NCI-H2081 treated with DMSO at 0.1 percent for 48 hours (cell line): ENCODE data around the gene TRABD2B.

ENCODE experiments used
- DNase-seq: peaks from one replicate; lab custom pipeline; 2025; lab: John Stamatoyannopoulos, UW

TRABD2B gene

DNA sequence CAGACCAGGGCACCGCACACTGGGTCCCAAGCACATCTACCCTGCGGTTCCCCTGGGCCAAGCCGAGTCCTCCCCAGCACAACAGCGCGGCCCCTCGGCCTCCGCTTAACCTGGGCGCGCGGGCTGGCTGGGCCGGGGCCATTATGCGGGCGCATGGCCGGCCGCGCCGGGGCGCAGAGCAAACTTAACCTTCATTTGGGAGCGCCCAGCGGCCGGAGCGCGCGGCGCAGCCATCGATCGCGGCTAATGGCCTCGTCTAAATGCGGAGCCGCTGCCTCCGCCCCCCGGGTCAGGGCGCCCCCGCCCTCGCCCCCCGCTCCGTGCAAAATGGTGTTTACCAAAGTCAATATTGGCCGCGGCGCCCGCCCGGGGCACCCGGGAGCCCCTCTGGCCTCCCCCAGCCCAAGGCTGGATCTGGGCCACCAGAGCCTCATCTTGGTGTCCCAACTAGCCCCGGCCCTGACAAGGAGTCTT is 272.1 kb downstream of the TRABD2B start:
- no peak for DNase-seq

DNA sequence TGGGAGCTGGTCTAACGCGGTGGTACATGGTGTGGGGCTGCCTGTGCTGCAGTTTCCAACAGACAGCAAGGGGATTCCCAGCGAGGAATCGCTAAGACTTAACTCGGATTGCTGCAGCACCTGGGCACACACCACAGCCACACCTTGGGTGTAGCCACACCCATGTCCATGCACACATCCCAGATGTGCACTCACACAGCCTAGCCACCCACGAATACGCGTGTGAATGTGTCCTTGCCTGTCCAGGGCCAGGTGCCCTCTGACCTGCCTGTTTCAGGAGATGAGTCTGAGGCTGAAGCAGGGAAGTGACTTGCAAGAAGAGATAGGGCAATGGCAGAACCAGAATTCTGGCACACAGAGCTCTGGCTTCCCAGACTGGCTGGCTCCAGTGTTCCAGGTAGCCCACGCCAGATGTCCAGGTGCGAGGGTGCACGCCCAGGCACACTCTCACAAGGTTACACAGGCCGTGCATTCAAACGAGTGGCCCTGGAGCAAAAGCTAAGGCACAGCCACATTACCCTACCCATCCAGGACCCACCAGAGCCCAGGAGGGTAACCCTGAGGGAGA is 272.7 kb downstream of the TRABD2B start:
- no peak for DNase-seq

DNA sequence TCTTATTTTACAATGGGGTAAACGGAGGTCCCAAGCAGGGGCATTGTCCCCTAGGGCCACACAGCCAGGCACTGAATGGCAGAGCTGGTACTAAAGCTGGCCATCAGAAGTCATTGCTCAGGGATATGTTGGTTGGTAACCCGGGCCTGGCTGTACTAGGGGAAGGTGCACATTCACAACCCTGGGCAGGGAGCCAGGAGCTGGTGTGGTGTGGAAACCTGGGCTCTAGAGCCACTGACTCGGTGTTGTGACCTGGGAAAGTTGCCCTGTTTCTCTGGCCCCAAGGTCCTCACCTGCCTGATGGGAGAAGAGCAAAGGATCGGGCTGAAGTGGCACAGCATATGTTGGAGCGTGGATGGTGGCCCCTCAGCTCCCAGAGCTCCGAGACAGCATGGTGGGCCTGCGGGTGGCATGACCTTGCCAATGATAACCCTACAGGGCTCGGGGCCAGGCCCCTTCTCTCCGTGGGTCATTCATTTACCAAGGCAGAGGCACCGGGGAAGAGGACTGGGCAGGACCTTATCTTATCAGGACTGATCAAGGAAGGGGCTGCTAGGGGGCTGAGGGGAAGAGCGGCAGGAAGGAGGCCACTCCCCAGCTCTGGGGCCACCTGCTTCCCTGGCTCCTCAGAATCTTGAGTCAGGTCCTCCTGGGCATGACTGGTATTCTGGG is 274.1 kb downstream of the TRABD2B start:
- DNase-seq = no peak

DNA sequence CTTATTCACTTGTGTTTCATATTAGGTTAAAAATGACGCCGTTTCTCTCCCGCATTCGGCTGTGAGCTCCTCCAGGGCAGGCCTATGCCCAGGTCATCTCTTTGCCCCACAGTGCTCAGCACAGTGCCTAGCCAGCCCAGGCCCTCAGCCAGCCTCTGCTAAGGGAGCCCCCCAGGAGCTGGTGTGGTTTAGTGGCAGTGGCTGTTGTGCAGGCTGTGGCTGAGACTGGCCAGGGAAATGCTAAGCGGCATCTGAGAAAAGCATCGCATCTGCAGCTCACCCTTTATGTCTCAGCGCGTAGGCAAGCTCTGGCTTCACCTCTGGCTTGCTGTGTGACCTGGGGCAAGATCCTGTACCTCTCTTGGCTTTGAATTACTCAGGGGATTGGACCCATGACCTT is 275.1 kb downstream of the TRABD2B start:
- no peak for DNase-seq

DNA sequence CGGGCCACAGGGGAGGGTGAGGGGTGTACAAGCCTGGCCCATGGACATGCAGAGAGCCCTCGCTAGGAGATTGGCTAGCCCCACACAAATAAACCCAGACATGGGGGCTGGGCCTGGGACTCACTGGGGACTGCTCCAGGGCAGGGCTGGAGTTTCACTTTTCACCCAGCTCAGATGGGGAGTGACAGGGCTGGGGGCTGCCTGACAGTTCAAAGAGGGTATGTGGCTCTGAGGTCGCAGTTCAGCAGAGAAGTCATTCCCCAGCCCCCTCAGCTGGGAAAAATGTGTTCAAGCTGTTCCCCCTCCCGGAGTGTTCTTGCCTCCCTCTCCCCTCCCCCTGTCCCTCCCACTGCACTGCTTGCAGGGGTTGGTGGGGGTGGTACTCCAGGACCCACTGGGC is 277.1 kb downstream of the TRABD2B start:
- no peak for DNase-seq

DNA sequence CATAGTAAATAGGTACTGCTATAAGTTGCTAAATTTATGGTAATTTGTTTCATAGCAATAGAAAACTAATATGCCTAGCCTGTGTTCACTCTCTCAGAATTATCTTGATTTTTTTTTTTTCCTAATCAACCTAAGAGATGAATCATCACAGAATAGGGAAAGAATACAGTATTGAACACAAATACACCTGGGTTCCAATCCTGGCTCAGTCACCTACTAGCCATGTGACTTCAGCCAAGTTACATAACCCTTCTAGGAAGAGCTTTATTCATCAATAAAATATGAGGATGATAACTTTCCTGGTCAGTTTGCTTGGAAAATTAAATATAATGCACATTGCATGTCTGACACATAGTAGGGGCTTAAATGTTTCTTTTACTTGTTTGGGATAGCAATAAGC is 279.8 kb downstream of the TRABD2B start:
- no peak for DNase-seq

DNA sequence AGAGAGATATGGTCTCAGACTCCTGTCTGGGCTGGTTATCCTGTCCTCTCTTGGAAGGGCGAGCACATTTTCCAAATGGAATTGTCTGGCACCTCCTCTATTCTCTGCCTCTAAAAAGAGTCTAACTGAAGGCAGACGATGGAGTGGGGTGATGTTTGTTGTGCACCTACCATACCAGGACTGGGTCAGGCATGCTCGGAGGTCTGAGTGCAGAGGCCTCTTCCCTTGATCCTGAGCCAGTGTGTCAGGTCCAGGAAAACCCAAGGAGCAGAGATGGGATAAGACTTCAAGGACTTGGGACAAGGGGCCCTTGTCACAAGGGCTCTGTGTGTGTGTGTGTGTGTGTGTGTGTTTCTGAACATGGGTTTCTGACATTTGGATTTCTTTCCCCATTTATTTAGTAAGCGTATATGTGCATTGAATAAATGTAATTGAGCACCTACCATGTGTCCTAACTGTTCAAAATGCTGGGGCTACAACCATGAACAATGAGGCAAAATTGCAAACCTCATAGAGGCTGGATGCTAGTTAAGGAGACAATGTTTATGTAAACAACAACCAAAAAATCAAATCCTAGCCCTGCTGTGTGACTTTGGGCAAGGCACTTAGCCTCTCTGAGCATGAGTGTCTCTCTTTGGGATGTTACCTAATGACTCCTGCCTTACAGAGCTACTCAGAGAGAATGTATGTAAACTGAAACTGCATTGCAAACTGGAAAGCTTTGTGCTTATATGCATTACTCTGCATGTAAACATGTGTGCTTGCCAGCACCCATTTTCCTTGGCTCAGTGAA is 283.0 kb downstream of the TRABD2B start:
- no peak for DNase-seq

DNA sequence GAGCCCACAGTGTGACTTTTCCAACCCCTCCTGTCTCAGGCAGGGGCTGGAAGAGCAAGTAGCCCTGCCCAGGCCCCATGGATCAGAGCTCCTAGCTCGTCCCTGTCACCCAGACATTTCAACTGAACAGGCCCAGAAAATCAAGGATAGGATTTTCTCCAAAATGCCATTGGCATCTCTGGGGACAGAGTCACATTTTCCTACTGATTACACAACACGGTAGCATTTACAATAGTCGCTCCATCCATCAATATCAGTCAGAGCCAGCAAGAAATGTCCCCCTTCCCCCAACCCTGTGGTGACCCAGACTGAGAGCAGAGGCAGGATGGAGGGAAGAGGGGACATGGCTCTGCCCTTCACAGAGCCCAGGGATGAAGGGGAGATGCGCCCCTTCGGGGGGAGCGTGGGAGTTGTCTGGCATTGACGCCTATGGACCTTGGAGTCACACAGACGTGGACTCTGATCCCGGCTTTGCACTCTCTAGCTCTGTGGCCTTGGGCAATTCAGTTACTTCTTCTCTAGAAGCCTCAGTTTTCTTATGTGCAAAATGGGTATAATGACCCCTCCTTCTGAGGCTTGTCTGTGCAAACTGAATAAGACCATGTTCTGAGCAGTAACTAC is 283.7 kb downstream of the TRABD2B start:
- DNase-seq = no peak

DNA sequence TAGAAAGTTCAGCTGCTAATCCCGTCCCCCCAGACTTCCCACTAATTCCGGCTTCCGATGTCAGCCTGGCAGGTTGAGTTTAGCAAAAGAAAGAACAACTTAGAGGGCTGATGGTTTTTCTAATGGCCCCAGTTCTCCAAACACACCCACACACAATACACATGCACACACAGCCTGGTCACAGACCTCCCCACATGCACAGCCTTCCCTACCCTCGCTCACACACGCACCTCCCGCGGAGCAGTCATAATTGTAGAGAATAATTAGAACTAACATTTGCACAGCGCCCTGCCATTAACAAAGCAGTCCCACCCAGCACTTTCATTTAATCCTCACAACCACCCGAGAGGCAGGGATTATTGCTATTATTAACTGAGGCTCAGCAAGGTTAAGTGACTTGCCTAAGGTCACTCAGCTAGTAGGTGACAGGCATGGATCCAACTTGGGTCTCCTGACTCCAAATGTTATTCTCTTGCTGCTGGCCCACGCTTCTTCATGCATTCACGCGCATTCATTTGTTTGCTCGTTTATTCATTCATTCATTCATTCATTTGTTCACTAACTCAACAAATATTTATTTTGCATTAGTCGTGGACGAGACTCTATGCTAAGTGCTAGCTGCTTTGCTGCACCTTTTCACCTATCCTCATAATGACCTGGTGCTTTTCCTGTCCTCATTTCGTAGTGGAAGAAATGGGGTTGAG is 284.4 kb downstream of the TRABD2B start:
- DNase-seq = no peak

DNA sequence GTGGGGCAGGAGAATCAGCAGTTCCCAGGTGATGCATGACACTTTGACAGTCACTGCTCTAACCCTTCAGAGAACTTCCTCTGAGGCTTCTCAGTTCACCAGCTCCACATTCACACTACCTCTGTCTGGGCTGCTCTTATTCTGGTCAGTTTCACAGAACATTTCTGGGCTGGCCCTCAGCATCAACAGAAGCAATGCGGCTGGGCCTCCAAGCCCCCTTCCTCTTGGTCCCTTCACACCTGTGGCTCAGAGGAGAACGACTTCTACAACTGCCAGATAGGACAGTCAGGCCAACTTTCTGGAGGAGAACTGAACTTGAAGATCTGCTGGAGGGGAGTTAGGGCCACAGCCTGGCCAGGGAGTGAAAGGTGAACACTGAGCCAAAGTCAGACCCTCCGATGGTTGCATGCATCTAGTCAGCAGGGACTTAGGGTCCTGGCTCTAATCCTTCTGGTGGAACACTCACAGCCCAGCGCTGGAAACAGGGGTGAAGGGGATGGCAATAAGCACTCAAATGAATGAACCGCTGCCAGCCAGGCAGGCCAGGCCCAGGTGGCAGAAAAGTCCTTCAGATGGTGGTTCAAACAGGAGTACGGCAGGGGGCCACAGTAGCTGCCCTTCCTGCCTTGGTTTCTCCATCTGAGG is 285.2 kb downstream of the TRABD2B start:
- DNase-seq = no peak

DNA sequence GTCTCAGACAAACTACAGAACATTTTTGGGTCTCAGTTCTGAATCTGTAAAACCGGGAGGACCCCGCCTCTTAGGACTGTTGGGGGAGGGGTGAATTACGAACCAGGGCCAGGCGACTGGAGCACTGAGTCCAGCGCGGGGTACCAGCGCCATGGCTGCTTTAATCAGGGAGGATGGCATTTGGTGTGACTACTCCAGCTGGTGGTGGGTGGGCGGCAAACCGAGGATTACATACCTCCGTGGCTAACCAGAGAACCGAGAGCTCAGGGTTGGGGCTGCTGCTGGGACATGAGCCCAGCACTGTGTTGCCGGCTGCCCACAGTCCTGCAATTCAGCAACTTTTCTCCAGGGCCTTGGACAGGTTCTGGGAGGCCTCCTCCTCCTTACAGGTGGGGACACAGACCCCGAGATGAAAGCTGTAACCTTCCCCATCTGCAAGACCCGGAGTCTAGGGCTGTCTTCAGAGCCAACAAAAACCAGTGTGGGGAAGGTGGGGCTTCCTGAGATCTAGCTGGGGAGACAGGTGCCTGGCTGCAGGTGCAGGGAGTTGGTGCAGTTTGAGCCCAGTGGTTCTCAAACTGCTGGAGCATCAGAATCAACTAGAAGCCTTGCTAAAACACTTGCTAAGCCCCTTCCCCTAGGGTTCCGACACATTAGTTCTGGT is 285.9 kb downstream of the TRABD2B start:
- no peak for DNase-seq
